Neural progenitor cell (in vitro differentiated cells): ENCODE measurements around the gene ATL3. TPM values are rescaled to one million over a fixed set of nuclear protein-coding genes. Genes with fewer than 3 reads are reported as not detected.
"Not testable (repeated sequence)": the region's sequence is repeated elsewhere in the genome, so short reads cannot be mapped to it uniquely, and the experiment has no call there.

Experiments used
- DNase-seq: peaks from one replicate; pipeline ENCODE4 v3.0.0-alpha.2; 2016; ENCODE audit warnings: low spot score
- H2AFZ ChIP-seq: fragments of 200-600 bp; sonication (generic); replicated peaks from 2 replicates; pipeline ENCODE4 v1.6.1; 2016; ENCODE audit warnings: antibody characterized with exemption
- H3F3A ChIP-seq: fragments of 200-600 bp; sonication (generic); 2 replicates; pipeline ENCODE4 v1.6.1; 2016; ENCODE audit warnings: antibody characterized with exemption, low read depth
- H3K27ac ChIP-seq: fragments of 200-600 bp; sonication (generic); 2 replicates; pipeline ENCODE4 v1.5.1; 2016; ENCODE audit warnings: mild to moderate bottlenecking
- H3K27me3 ChIP-seq: fragments of 200-600 bp; sonication (generic); 2 replicates; pipeline ENCODE4 v1.6.1; 2016; ENCODE audit warnings: mild to moderate bottlenecking, moderate library complexity
- H3K36me3 ChIP-seq: fragments of 200-600 bp; sonication (generic); 2 replicates; pipeline ENCODE4 v1.5.1; 2016
- H3K4me1 ChIP-seq: fragments of 200-600 bp; sonication (generic); 2 replicates; pipeline ENCODE4 v1.6.1; 2016; ENCODE audit warnings: mixed run types
- H3K4me2 ChIP-seq: fragments of 200-600 bp; sonication (generic); 2 replicates; pipeline ENCODE4 v1.6.1; 2016
- H3K4me3 ChIP-seq: fragments of 200-600 bp; sonication (generic); 2 replicates; pipeline ENCODE4 v1.5.1; 2016
- H3K79me2 ChIP-seq: fragments of 200-600 bp; sonication (generic); 2 replicates; pipeline ENCODE4 v1.6.1; 2016; ENCODE audit warnings: low read depth
- H3K9ac ChIP-seq: fragments of 200-600 bp; sonication (generic); 2 replicates; pipeline ENCODE4 v1.6.1; 2016
- H3K9me3 ChIP-seq: fragments of 200-600 bp; sonication (generic); 2 replicates; pipeline ENCODE4 v1.5.1; 2016; ENCODE audit warnings: low read depth
- H4K20me1 ChIP-seq: fragments of 200-600 bp; sonication (generic); 2 replicates; pipeline ENCODE4 v1.6.1; 2016; ENCODE audit warnings: low read depth
- H3K27ac Mint-ChIP-seq: 3 replicates; pipeline ENCODE4 v1.8.0; 2021; ENCODE audit warnings: mixed read lengths
- H3K27me3 Mint-ChIP-seq: 2 replicates; pipeline ENCODE4 v1.8.0; 2022; ENCODE audit warnings: low read depth, mild to moderate bottlenecking, inconsistent platforms, moderate library complexity, mixed read lengths; ENCODE audit not compliant: insufficient read depth
- H3K36me3 Mint-ChIP-seq: 3 replicates; pipeline ENCODE4 v1.8.0; 2021; ENCODE audit warnings: mixed read lengths
- H3K4me1 Mint-ChIP-seq: 3 replicates; pipeline ENCODE4 v1.8.0; 2021; ENCODE audit warnings: mixed read lengths
- H3K4me3 Mint-ChIP-seq: 3 replicates; pipeline ENCODE4 v1.8.0; 2021; ENCODE audit warnings: mild to moderate bottlenecking, moderate library complexity, mixed read lengths
- H3K9me3 Mint-ChIP-seq: 3 replicates; pipeline ENCODE4 v1.8.0; 2020; ENCODE audit warnings: mixed read lengths
- EZH2 ChIP-seq: fragments of 200-600 bp; sonication (generic); IDR thresholded peaks from 2 replicates; pipeline ENCODE4 v1.6.1; 2017; ENCODE audit warnings: antibody characterized with exemption, mild to moderate bottlenecking, moderate library complexity
- EZH2phosphoT487 ChIP-seq: fragments of 200-600 bp; sonication (generic); IDR thresholded peaks from 2 replicates; pipeline ENCODE4 v1.6.1; 2017; ENCODE audit warnings: antibody characterized with exemption
- total RNA-seq: library from RNA; depleted of rRNA; stranded (reverse); fragments of >200 nt; gene quantifications from 2 replicates; pipeline ENCODE4 v1.2.3, GENCODE V29; 2015; ENCODE audit warnings: low replicate concordance
- TF ChIP-seq, protein P1 (sequence below): fragments of 200-600 bp; sonication (generic); IDR thresholded peaks from 2 replicates; pipeline ENCODE4 v1.5.1; 2017; ENCODE audit warnings: antibody characterized with exemption, mild to moderate bottlenecking

Gene ATL3
- total RNA-seq, 1 donor from 2014 or later: 19.5 TPM

DNA sequence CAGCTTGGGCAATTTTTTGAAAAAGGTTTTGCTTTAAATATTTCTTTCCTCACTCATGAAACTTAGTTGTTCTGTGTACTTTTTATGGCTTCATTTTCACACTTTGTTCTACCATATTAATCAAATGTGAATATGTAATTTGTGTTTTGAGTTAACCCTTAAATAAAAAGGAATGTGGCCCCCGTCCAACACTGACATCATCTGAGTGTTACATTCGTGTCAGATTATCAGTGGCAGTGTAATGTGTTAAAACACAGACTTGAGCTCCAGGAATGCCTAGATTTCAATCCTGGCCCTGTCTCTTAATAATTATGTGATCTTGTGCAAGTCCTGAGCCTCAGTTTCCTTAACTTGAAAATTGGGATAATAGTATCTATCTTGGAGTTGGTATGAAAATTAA is 15.8 kb upstream of the ATL3 start:
- peaks cover 9% of the 10 kb centered on the region for H3K36me3 Mint-ChIP-seq
- H3K4me1 Mint-ChIP-seq: peaks cover 24% of the 10 kb centered on the region
- H3K4me1 ChIP-seq: peaks cover 13% of the 10 kb centered on the region
- no peak overlapping the region for H3K27ac Mint-ChIP-seq
- H3F3A ChIP-seq: peaks cover 26% of the 10 kb centered on the region
- no peak overlapping the region for H2AFZ ChIP-seq
- peaks cover 100% of the 10 kb centered on the region for H3K79me2 ChIP-seq
- H3K4me3 Mint-ChIP-seq: no peak overlapping the region
- H4K20me1 ChIP-seq: peaks cover 79% of the 10 kb centered on the region
- H3K27ac ChIP-seq: no peak overlapping the region
- no peaks in the 10 kb centered on the region for H3K36me3 ChIP-seq
- no peaks in the 10 kb centered on the region for H3K9me3 Mint-ChIP-seq
- H3K9ac ChIP-seq: no peak overlapping the region
- no peak overlapping the region for H3K4me2 ChIP-seq
- H3K27me3 ChIP-seq: no peaks in the 10 kb centered on the region
- no peaks in the 10 kb centered on the region for H3K27me3 Mint-ChIP-seq
- no peaks in the 10 kb centered on the region for H3K9me3 ChIP-seq
- no peak for DNase-seq
- TF ChIP-seq, protein P1, sequence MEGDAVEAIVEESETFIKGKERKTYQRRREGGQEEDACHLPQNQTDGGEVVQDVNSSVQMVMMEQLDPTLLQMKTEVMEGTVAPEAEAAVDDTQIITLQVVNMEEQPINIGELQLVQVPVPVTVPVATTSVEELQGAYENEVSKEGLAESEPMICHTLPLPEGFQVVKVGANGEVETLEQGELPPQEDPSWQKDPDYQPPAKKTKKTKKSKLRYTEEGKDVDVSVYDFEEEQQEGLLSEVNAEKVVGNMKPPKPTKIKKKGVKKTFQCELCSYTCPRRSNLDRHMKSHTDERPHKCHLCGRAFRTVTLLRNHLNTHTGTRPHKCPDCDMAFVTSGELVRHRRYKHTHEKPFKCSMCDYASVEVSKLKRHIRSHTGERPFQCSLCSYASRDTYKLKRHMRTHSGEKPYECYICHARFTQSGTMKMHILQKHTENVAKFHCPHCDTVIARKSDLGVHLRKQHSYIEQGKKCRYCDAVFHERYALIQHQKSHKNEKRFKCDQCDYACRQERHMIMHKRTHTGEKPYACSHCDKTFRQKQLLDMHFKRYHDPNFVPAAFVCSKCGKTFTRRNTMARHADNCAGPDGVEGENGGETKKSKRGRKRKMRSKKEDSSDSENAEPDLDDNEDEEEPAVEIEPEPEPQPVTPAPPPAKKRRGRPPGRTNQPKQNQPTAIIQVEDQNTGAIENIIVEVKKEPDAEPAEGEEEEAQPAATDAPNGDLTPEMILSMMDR: no peak
- TF ChIP-seq EZH2phosphoT487 (no peak), EZH2 (no peak)
- no peak overlapping the region for H3K4me3 ChIP-seq

DNA sequence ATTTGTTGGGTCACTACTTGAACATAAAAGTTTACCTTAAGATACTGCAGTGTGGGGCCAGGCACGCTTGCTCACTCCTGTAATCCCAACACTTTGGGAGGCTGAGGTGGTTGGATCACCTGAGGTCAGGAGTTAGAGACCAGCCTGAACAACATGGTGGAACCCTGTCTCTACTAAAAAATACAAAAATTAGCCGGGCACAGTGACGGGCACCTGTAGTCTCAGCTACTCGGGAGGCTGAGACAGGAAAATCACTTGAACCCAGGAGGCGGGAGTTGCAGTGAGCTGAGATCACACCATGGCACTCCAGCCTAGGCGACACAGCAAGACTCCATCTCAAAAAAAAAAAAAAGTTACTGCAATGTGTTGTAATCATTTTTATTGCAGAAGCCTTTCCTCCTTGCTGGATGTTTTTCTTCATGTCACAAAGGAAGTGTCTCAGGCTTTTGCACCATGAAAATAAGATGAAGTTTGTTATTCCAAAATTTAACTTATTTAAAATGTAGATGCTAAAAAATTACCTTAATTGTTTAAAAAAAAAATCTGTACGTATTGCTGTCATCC is 14.1 kb upstream of the ATL3 start:
- H3K36me3 ChIP-seq, H3K27me3 Mint-ChIP-seq, H3K4me2 ChIP-seq, H3K27me3 ChIP-seq, H3K9ac ChIP-seq, H3K9me3 ChIP-seq, H3K4me3 Mint-ChIP-seq, H2AFZ ChIP-seq, H3K9me3 Mint-ChIP-seq, H3K4me3 ChIP-seq, H3K27ac Mint-ChIP-seq, DNase-seq, H3K36me3 Mint-ChIP-seq, H3K27ac ChIP-seq: not testable (repeated sequence)
- Histone ChIP-seq H3K4me1 (peaks cover 18% of the 10 kb centered on the region), H3K79me2 (peaks cover 87% of the 10 kb centered on the region), H3F3A (peaks cover 40% of the 10 kb centered on the region), H4K20me1 (peaks cover 62% of the 10 kb centered on the region)
- peaks cover 30% of the 10 kb centered on the region for H3K4me1 Mint-ChIP-seq

DNA sequence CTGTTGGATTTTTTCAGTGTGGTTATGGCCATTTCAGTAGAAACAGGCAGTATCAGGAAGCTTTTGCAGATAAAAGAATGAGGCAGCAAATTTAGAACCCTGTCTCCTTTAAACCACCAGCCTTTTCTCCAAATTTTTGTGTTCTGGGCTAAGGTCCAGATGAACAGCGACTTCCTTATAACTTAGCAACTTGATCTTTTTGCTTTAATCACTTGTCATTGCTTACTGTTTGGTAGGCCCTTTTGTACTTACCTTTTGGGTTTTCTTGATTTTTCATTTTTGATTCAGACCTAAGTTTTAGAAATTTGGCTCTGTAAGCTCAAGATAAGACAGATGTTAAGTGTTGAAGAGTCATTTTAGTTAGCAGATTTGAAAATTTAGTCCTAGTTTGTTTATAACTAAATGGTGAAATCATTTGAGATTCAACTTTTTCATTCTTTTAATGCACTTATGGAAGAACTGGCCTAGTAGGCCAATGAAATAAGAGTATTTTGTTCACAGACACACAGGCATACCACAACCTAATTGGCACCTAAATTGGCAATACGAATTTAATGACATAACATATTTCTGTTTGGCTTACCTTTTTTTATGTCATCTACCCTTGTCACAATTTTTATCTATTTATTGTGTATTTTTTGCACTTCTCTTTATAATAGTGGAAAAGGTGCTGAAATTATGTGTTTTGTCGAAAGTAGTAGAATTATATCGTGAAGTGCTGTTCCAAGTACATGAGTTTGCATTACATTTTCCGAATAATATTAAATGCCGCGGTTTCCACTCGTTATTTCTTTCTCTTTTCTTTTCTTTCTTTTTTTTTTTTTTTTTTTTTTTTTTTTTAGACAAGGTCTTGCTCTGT is 12.2 kb upstream of the ATL3 start:
- Histone ChIP-seq H3F3A (peaks cover 40% of the 10 kb centered on the region), H3K4me2 (peak overlapping the region; percentile 78), H2AFZ (no peak overlapping the region), H3K27me3 (no peaks in the 10 kb centered on the region), H3K9ac (peak overlapping the region; percentile 47), H3K36me3 (no peaks in the 10 kb centered on the region), H3K4me3 (peak overlapping the region; percentile 83), H3K27ac (peak overlapping the region; percentile 94), H3K79me2 (peaks cover 69% of the 10 kb centered on the region), H3K9me3 (no peaks in the 10 kb centered on the region), H3K4me1 (peaks cover 18% of the 10 kb centered on the region), H4K20me1 (peaks cover 44% of the 10 kb centered on the region)
- Mint-ChIP-seq H3K4me3 (peak overlapping the region; percentile 93), H3K27ac (no peak overlapping the region), H3K36me3 (peaks cover 4% of the 10 kb centered on the region), H3K9me3 (no peaks in the 10 kb centered on the region), H3K4me1 (peaks cover 23% of the 10 kb centered on the region), H3K27me3 (peaks cover 2% of the 10 kb centered on the region)
- no peak for DNase-seq
- TF ChIP-seq, protein P1: no peak
- TF ChIP-seq EZH2: no peak
- TF ChIP-seq EZH2phosphoT487: no peak
